GM23338 (cell line): ENCODE data around the gene TMEM234.

Source experiments
- CREB1 ChIP-seq: fragments of 250-450 bp; sonication (Bioruptor Pico); IDR thresholded peaks from 2 replicates; pipeline ENCODE4 v1.5.0; 2020; ENCODE audit warnings: low read depth, mild to moderate bottlenecking, moderate library complexity
- CTCF ChIP-seq, 2 experiments: fragments of 200-600 bp in 1 of 2; sonication (generic) in 1 of 2; conservative IDR thresholded peaks; 2 replicates each; pipeline versions ENCODE4 v1.5.1 to v1.6.1; 2016 to 2017; ENCODE audit warnings: antibody characterized with exemption in 2 of 2, low read depth in 2 of 2, mild to moderate bottlenecking in 2 of 2, moderate library complexity in 1 of 2
- EZH2 ChIP-seq: fragments of 200-600 bp; sonication (generic); IDR thresholded peaks from one replicate; pipeline ENCODE4 v1.8.0; 2017; ENCODE audit warnings: antibody characterized with exemption, mild to moderate bottlenecking, low read depth; ENCODE audit not compliant: unreplicated experiment
- EZH2phosphoT487 ChIP-seq: fragments of 200-600 bp; sonication (generic); IDR thresholded peaks from one replicate; pipeline ENCODE4 v1.8.1; 2018; ENCODE audit warnings: antibody characterized with exemption; ENCODE audit not compliant: unreplicated experiment
- JUNB ChIP-seq: IDR thresholded peaks from one replicate; pipeline ENCODE4 v1.6.1; 2016; ENCODE audit warnings: antibody characterized with exemption; ENCODE audit not compliant: unreplicated experiment
- NANOG ChIP-seq: IDR thresholded peaks from 2 replicates; pipeline ENCODE4 v1.6.1; 2016; ENCODE audit warnings: antibody characterized with exemption, borderline replicate concordance
- POLR2AphosphoS5 ChIP-seq: IDR thresholded peaks from 2 replicates; pipeline ENCODE4 v1.6.1; 2016; ENCODE audit warnings: antibody characterized with exemption, low read depth
- REST ChIP-seq: IDR thresholded peaks from one replicate; pipeline ENCODE4 v1.6.1; 2018; ENCODE audit warnings: antibody characterized with exemption; ENCODE audit not compliant: unreplicated experiment
- STAT1 ChIP-seq: IDR thresholded peaks from one replicate; pipeline ENCODE4 v1.6.1; 2016; ENCODE audit warnings: antibody characterized with exemption; ENCODE audit not compliant: unreplicated experiment
- ZNF114 ChIP-seq: fragments of 250-450 bp; sonication (Bioruptor Pico); IDR thresholded peaks from 2 replicates; pipeline ENCODE4 v1.5.0; 2020; ENCODE audit warnings: mild to moderate bottlenecking, moderate library complexity
- ZNF331 ChIP-seq: fragments of 250-450 bp; sonication (Bioruptor Pico); IDR thresholded peaks from 2 replicates; pipeline ENCODE4 v1.5.0; 2020; ENCODE audit warnings: low read depth, mild to moderate bottlenecking, moderate library complexity
- TF ChIP-seq, protein P1 (sequence below): IDR thresholded peaks from 2 replicates; pipeline ENCODE4 v1.6.1; 2016; ENCODE audit warnings: antibody characterized with exemption

GRCh38 chr1:32216566-32216965 is 5.6 kb downstream of the TMEM234 start:
- no peak for TF ChIP-seq CTCF (conservative IDR thresholded peaks at IDR 0.05; ENCODE audit: low read depth in 2 of 2)
- TF ChIP-seq EZH2, result no peak
- TF ChIP-seq JUNB, result no peak
- no peak for TF ChIP-seq REST
- TF ChIP-seq ZNF331, result no peak
- TF ChIP-seq POLR2AphosphoS5, result no peak
- no peak for TF ChIP-seq EZH2phosphoT487
- TF ChIP-seq STAT1, result no peak
- TF ChIP-seq, protein P1, sequence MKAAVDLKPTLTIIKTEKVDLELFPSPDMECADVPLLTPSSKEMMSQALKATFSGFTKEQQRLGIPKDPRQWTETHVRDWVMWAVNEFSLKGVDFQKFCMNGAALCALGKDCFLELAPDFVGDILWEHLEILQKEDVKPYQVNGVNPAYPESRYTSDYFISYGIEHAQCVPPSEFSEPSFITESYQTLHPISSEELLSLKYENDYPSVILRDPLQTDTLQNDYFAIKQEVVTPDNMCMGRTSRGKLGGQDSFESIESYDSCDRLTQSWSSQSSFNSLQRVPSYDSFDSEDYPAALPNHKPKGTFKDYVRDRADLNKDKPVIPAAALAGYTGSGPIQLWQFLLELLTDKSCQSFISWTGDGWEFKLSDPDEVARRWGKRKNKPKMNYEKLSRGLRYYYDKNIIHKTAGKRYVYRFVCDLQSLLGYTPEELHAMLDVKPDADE, result no peak
- no peak for TF ChIP-seq CREB1 (CRISPR knock-in tag)
- no peak for TF ChIP-seq NANOG
- no peak for TF ChIP-seq ZNF114 (CRISPR knock-in tag)
